GM11168 (cell line): ENCODE data around the gene HERC3.

ENCODE experiments used
- in situ Hi-C: fragments of 300-500 bp; cut with MboI; formaldehyde crosslinking; loops from one replicate; pipeline ENCODE4 v1.12.0; 2022; ENCODE audit warnings: low sequenced_read_pairs; ENCODE audit not compliant: unreplicated experiment

Gene HERC3

DNA sequence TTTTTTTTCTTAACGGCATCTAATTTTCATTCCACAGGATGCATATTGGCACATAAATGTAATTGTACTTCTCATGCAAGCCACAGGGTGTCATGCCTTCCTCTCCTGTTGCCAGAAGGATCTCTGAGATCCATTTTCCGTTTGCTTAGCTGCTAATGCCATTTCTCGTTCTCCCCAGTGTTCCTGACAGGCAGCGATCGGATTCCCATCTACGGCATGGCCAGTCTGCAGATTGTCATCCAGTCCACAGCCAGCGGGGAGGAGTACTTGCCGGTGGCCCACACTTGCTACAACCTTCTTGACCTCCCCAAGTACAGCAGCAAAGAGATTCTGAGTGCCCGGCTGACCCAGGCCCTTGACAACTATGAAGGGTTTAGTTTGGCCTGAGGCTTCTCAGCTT lies 114.3 kb downstream of the HERC3 start:
- in situ Hi-C loops, result no loop called here

DNA sequence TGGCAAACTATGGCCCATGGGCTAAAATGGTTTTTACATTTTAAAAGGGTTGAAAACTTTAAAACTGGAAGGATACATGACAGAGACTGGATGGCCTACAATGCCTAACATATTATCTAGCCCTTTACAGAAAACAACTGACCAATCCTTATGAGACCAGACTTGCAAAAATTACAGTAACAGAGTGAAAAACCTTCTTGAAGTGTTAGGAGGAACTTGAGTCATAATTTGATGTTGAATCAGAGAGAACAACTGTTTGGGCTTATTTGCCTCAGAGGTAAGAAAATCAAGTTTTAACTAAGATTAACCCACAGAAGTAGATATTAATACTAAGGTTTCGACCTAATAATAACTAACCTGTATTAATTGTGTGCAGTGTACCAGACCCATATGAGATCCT lies 117.7 kb downstream of the HERC3 start:
- in situ Hi-C loops, result no loop called here

- in situ Hi-C loops, result no loop called here
Observed at GRCh38 chr4:88713782-88714181, 121.5 kb downstream of the HERC3 start.

DNA sequence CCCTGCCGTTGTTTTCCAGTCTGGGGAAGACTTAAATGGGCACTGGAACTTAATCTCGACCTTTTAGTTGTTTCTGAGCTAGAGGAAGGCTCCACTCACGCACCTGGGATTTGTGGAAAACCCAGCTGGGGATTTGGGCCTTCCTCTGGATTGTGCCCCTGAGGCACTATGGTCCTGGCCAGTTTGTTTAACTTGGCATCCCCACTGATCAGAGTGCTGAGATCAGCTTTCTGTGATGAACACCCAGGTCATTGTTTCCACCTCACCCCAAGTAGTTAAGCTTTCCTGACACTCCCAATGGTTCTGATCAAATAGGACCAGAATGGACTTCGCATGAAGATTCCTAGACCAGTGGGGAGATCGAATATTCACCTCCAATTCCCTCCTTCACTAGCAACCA lies 125.8 kb downstream of the HERC3 start:
- in situ Hi-C loops, result no loop called here

GRCh38 chr4:88719381-88719780 lies 127.1 kb downstream of the HERC3 start:
- in situ Hi-C loops, result no loop called here

DNA sequence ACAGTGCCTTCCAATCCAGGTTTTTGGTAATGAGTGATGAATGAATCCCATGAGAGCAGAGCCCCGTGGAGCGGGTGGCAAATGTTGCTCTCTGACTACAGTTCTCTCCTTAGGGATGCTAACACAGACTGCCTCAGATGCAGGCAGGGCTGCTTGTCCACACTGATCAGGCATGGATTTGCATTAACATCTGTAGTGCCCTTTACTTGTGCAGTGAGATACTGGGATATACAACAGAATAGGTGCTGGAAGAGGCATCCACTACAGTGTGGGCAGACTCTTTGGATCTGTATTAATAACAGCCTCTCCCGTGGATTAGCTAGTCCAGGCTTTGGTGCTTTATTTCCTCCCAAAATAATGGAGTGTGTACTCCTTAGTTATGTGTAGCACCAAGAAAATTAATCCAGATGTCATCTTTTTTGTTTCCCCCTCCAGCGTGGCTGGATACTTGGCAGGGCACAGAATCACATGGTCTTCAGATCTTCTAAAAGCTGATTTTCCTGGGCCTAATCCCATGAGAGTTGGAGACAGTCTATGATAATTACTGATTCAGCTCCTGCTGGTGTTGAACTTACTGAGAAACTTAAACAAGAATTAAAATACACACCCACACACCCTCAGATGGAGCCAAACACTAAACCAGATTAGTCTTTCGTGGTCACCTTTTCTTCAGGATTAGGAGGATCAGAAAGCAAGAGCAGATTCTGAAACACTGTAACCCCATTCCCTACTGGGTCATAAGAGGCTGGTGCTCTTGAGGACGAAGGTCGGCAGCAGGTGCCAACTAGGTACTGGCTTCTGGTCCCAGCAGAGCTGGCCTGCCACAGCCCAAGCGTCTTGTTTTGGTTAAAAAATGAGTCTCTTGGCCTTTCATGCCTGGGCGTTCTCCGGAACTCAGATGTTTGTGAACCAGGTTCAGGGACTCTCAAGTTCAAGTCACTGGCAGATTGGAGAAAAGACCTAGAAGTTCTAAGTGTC lies 128.5 kb downstream of the HERC3 start:
- in situ Hi-C loops, result no loop called here

GRCh38 chr4:88722276-88722780 lies 130.0 kb downstream of the HERC3 start:
- in situ Hi-C loops, result no loop called here

DNA sequence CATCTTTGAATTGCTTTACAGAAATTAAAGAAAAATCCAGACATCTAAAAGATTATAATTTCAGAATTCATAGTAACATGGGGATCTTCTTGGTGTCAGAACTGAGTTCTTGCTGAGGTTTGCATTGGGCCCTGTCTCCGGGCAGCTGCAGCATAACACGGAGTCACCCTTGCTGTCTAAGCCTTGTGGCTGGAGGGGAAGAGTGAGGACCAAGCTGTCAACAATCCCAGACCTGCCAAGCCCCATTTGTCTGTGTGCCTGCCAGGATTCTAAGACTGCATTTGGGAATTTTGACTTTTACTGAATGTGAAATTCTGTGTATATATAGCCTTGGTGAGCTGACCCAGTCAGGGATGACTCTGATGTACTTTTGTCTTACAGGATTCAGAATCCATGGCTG lies 130.5 kb downstream of the HERC3 start:
- in situ Hi-C loops, result no loop called here

GRCh38 chr4:88724406-88724805 lies 132.1 kb downstream of the HERC3 start:
- in situ Hi-C loops, result no loop called here

GRCh38 chr4:88725143-88725542 lies 132.9 kb downstream of the HERC3 start:
- in situ Hi-C loops, result no loop called here

DNA sequence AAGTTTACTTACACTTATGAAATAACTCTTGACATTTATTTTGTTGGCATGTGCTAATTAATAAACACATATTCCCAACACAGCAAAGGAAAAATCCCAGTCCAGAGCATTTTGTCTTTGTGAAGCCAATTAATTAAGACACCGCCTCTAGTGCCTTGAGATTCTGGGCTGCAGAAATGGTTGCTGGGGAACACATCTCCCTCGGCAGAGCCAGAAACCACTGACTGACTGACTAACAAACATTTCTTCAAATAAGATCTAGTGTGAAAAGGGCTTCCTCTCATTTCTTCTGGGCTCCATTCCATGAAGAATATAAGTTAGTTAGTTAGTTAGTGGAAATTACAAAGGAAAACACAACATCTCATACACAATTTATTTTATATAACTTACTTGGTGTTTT lies 133.7 kb downstream of the HERC3 start:
- in situ Hi-C loops, result no loop called here

- in situ Hi-C loops, result no loop called here
Observed at GRCh38 chr4:88728146-88728545, 135.9 kb downstream of the HERC3 start.

- in situ Hi-C loops, result no loop called here
Observed at GRCh38 chr4:88729146-88729760, 137.0 kb downstream of the HERC3 start.

- in situ Hi-C loops, result no loop called here
Observed at GRCh38 chr4:88730811-88731210, 138.5 kb downstream of the HERC3 start.

DNA sequence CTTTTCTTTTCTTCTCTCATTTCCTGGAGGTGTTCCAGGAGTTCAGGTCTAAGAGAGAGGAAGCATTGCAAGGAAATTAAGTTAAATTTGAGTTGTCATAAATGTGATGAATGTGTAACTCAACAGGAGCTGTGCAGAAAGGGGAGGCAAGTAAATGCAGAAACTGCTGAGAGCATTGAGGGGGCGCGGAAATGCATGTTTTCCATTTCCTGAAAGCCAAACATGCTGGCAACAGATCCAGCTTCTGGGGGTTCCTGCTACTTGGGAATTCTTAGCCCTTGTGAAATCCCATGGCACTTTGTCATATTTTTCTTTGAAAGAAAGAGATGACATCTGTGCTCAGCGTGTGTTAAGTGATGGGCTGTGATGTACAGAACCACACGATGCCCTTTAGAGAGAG lies 139.1 kb downstream of the HERC3 start:
- in situ Hi-C loops, result no loop called here

GRCh38 chr4:88732714-88733368 lies 140.6 kb downstream of the HERC3 start:
- in situ Hi-C loops, result no loop called here

- in situ Hi-C loops, result no loop called here
Observed at GRCh38 chr4:88734403-88734949, 142.2 kb downstream of the HERC3 start.

GRCh38 chr4:88735564-88735963 lies 143.3 kb downstream of the HERC3 start:
- in situ Hi-C loops, result no loop called here

- in situ Hi-C loops, result no loop called here
Observed at GRCh38 chr4:88736264-88736663, 144.0 kb downstream of the HERC3 start.

GRCh38 chr4:88737307-88737941 lies 145.1 kb downstream of the HERC3 start:
- in situ Hi-C loops, result no loop called here
